ENCODE results near the gene NTRK2.

Gene NTRK2

DNA sequence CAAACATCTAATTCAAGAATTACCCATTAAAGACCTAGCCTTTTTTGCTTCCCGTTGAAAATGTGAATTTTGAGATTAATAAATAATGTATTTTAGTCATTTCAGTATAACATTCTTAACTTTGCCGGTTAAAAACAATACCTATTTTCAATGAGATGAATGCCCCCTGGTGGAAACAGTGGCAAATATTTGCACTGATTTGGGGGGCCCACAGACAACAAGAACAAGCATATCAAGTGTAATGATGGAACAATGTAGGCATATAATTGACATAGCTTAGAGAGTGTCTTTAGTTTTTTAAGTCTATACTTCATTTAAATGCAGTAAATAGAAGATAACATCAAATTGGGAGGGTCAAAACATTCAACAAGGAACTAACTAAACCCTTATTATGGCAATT, 111.9 kb downstream of the NTRK2 start:
- in situ Hi-C loops (cut with HindIII; ENCODE audit: low sequenced_read_pairs): no loop called here
- H3K4me3 ChIP-seq (ENCODE audit: low read depth, low read length): no peak overlapping the region
- DNase-seq (ENCODE audit: low read depth): peak; percentile 13
- TF ChIP-seq, protein P1, sequence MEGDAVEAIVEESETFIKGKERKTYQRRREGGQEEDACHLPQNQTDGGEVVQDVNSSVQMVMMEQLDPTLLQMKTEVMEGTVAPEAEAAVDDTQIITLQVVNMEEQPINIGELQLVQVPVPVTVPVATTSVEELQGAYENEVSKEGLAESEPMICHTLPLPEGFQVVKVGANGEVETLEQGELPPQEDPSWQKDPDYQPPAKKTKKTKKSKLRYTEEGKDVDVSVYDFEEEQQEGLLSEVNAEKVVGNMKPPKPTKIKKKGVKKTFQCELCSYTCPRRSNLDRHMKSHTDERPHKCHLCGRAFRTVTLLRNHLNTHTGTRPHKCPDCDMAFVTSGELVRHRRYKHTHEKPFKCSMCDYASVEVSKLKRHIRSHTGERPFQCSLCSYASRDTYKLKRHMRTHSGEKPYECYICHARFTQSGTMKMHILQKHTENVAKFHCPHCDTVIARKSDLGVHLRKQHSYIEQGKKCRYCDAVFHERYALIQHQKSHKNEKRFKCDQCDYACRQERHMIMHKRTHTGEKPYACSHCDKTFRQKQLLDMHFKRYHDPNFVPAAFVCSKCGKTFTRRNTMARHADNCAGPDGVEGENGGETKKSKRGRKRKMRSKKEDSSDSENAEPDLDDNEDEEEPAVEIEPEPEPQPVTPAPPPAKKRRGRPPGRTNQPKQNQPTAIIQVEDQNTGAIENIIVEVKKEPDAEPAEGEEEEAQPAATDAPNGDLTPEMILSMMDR (IDR thresholded peaks at IDR 0.05; ENCODE audit: low read depth, low read length, missing control alignments): peak; percentile 53

DNA sequence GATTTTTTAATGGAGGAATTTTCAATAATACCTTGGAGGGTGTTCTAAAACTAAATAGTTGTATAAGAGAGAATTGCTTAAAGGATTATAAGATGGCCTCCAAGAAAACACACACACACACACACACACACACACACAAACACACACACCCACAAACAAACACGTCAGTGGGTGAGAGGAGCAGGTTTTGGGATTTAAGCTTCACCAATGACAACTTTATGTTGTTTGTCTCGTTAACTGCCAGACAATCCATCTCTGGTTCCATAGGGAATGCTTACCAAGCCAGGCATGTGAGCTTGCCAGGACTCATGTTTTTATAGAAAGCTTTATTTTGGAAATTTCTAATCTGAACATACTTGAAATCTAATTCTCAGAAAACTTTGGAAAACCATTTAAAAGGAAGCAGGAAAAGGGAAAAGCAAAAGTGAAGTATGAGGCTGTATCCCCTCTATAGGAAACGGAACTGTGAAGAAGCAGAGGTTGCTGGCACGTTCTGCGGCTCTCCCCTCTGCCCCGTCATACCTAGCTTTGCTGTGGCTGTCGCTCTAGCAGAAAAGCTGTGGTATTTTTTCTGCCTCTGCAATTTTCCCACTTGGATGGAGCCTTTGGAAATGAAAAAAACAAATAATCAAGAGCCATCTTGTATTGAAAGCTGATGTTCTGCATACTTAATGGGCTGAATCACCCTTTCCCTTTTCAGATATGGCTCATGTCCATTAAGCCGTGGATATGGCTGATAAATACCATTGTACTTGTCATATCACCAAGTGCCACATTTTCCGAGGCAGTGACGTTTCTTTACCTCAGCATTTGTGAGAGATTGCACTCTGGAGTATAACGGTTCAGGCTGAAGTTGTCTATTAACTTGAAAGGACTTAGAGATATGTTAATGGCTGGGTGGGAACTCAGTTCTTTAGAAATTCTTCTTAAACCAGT, 112.7 kb downstream of the NTRK2 start:
- H3K4me3 ChIP-seq (ENCODE audit: low read depth, low read length): no peak overlapping the region
- no peak for DNase-seq (ENCODE audit: low read depth)
- in situ Hi-C loops (cut with HindIII; ENCODE audit: low sequenced_read_pairs): no loop called here
- TF ChIP-seq, protein P1 (IDR thresholded peaks at IDR 0.05; ENCODE audit: low read depth, low read length, missing control alignments): no peak

DNA sequence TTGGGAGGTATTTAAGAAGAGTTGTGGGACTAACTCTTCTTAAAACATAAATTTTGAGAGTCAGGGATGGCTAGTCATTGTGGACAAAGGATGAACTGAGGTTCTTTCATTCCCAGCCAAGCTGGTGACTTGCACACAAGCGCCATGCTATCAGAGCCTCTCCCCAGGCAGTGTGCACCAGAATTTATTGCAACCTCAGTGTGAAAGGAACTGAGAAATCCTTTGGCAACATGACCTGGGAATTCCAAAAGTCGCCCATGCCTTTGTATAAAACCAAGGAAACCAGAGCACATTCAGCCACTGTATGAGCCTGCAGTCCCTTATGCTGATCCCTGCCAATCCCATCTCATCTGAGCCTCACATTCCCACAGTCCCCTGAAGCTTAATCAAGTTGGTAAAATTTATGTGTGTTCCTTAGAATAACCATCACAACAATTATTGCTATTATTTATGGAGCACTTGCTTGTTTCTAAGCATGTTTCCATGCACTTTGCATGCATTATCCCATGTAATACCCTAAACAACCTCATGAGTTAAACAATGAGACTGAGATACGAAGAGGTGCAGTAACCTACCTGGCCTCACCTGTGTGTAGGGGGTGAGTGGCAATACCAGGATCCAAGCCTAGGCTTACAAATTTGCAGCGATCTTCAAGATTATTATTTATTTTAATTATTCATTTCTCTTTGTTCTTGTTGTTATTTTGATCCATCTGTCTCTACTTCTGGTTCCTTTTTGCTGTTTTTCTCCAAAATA, 116.4 kb downstream of the NTRK2 start:
- TF ChIP-seq, protein P1 (IDR thresholded peaks at IDR 0.05; ENCODE audit: low read depth, low read length, missing control alignments): no peak
- DNase-seq (ENCODE audit: low read depth): no peak
- H3K4me3 ChIP-seq (ENCODE audit: low read depth, low read length): no peak overlapping the region
- in situ Hi-C loops (cut with HindIII; ENCODE audit: low sequenced_read_pairs): loop anchor here (5.0 kb wide), 1 partner anchor 89 kb away; no protein-coding TSS in a partner anchor

DNA sequence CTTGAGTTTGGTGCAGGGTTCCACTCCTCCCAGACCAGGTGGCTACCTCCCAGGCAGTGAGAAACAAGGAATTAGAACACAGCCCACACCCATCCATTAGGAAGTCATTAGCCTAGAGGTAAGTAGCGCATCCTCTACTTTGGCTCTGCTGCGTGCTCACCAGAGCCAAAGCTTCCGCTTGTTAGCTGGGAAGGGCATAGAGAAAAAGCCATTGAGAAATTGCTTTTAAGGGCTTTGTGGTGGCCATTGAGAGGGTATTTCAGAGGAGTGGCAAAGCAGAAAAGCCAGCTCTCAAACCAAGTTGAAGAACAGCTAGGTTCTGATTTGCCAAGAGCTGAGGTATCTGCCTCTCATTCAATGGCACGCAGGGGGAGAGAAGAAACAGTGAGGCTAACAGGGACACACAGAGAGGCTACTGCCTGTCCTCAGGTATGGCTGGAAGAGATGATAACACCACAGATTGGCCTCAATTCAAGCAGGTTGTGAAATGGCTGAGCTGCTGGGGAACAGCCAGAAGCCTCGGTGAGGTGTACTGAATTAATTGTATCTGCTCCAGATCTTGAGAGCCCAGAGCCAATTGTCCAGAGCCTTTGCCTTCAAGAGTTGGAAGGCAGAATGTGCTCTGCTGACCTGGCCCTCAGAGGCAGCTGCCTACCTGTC, 119.4 kb downstream of the NTRK2 start:
- TF ChIP-seq, protein P1 (IDR thresholded peaks at IDR 0.05; ENCODE audit: low read depth, low read length, missing control alignments): no peak
- H3K4me3 ChIP-seq (ENCODE audit: low read depth, low read length): no peak overlapping the region
- no peak for DNase-seq (ENCODE audit: low read depth)
- in situ Hi-C loops (cut with HindIII; ENCODE audit: low sequenced_read_pairs): loop anchor here (5.0 kb wide), 1 partner anchor 92 kb away; no protein-coding TSS in a partner anchor

DNA sequence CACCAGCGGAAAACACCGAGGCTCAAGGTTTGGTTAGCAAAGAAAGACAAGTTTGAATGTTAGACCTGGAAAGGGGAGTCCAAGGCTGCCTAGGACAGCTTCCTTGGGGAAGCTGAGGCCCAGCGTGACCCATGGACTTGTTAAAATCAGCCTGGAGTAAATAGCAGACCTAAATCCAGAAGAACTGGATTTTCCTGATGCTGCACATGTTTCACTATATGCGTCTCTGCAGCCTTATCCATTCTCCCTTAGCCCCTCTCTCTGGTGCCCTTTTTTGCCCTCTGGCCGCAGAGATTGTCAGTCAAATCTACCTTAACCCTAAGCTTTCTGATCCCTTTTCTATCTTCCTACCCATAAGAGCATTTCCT, 119.9 kb downstream of the NTRK2 start:
- TF ChIP-seq, protein P1 (IDR thresholded peaks at IDR 0.05; ENCODE audit: low read depth, low read length, missing control alignments): no peak
- no peak for DNase-seq (ENCODE audit: low read depth)
- in situ Hi-C loops (cut with HindIII; ENCODE audit: low sequenced_read_pairs): loop anchor here (5.0 kb wide), 1 partner anchor 92 kb away; no protein-coding TSS in a partner anchor
- H3K4me3 ChIP-seq (ENCODE audit: low read depth, low read length): no peak overlapping the region

DNA sequence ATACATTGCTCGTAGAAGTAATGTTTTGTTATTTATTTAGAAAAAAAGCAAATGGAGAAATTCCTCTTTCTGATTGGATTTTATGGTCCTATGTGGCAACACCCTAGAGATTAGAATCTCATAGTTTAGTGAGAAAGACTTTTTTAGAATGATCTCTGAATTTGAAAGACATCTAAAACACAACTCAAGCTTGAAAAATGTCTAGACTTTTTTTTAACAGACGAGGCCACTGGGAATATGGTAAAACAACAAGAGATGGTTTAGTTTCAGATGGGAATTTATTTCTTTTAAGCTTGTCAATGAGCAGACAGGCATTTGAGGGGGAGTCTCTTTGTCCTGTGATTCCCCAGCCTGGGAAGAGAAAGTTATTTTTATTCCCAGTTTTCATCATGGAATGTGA, 122.1 kb downstream of the NTRK2 start:
- in situ Hi-C loops (cut with HindIII; ENCODE audit: low sequenced_read_pairs): no loop called here
- DNase-seq (ENCODE audit: low read depth): no peak
- no peak overlapping the region for H3K4me3 ChIP-seq (ENCODE audit: low read depth, low read length)
- TF ChIP-seq, protein P1 (IDR thresholded peaks at IDR 0.05; ENCODE audit: low read depth, low read length, missing control alignments): no peak
